ENCODE results near the gene GALNT1.
"Not testable (repeated sequence)": the region's sequence is repeated elsewhere in the genome, so short reads cannot be mapped to it uniquely, and the experiment has no call there.

Gene GALNT1

DNA sequence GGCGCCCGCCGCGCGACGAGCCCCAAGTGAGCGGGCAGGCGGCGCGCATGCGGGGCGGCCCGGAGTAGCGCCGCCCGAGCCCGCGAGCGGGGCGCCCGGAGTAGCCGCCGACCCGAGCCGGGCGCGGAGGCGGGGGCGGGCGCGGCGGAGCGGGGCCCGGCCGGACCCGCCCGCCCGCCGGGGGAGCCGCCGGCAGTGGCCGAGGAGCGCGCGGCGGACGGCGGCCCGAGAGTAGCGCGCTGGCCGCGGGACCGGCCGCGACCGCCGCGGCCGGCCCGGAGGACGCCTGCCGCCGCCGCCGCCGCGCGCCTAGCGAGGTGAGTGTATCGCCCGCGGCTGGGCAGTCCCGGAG lies at the start of gene GALNT1:
Gene GALNT1 (plus strand): TSS at position 195 of the 352 bp plus-strand sequence. CDS start 72,923 bp downstream, outside the sequence.
- TF ChIP-seq, protein P1, sequence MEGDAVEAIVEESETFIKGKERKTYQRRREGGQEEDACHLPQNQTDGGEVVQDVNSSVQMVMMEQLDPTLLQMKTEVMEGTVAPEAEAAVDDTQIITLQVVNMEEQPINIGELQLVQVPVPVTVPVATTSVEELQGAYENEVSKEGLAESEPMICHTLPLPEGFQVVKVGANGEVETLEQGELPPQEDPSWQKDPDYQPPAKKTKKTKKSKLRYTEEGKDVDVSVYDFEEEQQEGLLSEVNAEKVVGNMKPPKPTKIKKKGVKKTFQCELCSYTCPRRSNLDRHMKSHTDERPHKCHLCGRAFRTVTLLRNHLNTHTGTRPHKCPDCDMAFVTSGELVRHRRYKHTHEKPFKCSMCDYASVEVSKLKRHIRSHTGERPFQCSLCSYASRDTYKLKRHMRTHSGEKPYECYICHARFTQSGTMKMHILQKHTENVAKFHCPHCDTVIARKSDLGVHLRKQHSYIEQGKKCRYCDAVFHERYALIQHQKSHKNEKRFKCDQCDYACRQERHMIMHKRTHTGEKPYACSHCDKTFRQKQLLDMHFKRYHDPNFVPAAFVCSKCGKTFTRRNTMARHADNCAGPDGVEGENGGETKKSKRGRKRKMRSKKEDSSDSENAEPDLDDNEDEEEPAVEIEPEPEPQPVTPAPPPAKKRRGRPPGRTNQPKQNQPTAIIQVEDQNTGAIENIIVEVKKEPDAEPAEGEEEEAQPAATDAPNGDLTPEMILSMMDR (IDR thresholded peaks at IDR 0.05; ENCODE audit: low read depth, low read length, missing control alignments): no peak
- no peak for DNase-seq (ENCODE audit: low read depth)

GRCh38 chr18:35533916-35534405 lies 47.6 kb upstream of the GALNT1 start:
- H3K4me3 ChIP-seq (ENCODE audit: low read depth, low read length): no peak overlapping the region
- TF ChIP-seq, protein P1 (IDR thresholded peaks at IDR 0.05; ENCODE audit: low read depth, low read length, missing control alignments): no peak
- DNase-seq (ENCODE audit: low read depth): no peak

More for the DNA sequence above, at the start of gene GALNT1:
- H3K4me3 ChIP-seq (ENCODE audit: low read depth, low read length): peak within 1 kb of the TSS; percentile 81

DNA sequence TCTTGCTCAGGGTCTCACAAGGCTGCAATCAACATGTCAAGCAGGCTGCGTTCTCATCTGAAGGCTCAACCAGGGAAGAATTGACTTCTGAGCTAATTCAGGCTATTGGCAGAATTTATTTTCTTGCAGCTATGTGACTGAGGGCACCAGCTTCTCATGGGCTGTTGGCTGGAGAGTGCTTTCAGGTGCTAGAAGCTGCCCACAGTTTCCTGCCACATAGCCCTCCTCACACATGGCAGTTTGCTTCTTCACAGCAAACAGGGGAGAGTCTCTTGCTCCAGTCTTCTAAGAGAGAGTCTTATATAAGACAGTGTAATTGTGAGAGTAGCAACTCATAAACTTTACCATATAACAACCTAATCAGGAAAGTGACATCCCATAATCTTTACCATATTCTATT lies 46.2 kb upstream of the GALNT1 start:
- TF ChIP-seq, protein P1 (IDR thresholded peaks at IDR 0.05; ENCODE audit: low read depth, low read length, missing control alignments): no peak
- no peak overlapping the region for H3K4me3 ChIP-seq (ENCODE audit: low read depth, low read length)
- DNase-seq (ENCODE audit: low read depth): no peak

GRCh38 chr18:35542356-35542755 lies 39.2 kb upstream of the GALNT1 start:
- H3K4me3 ChIP-seq (ENCODE audit: low read depth, low read length): no peak overlapping the region
- TF ChIP-seq, protein P1 (IDR thresholded peaks at IDR 0.05; ENCODE audit: low read depth, low read length, missing control alignments): no peak
- no peak for DNase-seq (ENCODE audit: low read depth)

DNA sequence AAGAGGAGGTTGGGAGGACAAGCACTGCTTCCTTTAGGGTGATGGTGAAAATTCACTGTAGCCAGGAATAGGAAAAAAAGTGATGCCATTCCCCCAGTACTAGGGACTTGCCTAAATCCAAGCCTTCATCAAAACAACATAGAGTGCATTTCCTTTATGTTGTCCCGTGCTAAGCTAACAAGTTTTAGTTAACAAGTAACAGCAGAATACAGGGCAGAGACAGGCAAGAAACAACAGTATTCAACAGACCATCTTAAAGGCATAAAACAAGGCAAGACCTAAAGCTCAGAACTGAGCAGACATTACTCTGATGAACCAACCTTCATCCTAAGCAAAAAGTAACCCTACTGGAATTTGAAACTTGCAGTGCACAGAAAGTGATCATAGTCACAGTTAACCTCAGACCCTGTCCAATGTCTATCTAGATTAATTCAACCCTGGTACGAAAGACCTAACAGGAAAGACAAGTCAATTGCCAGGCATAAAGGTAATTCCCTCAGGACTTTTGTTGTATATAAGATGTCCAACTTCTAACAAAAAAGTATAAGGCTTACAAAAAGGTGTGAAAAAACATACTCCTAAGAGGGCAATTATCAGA lies 34.4 kb upstream of the GALNT1 start:
- H3K4me3 ChIP-seq (ENCODE audit: low read depth, low read length): no peak overlapping the region
- DNase-seq (ENCODE audit: low read depth): no peak
- TF ChIP-seq, protein P1 (IDR thresholded peaks at IDR 0.05; ENCODE audit: low read depth, low read length, missing control alignments): no peak

GRCh38 chr18:35549564-35549963 lies 32.0 kb upstream of the GALNT1 start:
- H3K4me3 ChIP-seq (ENCODE audit: low read depth, low read length): no peak overlapping the region
- TF ChIP-seq, protein P1 (IDR thresholded peaks at IDR 0.05; ENCODE audit: low read depth, low read length, missing control alignments): no peak
- no peak for DNase-seq (ENCODE audit: low read depth)

- H3K4me3 ChIP-seq (ENCODE audit: low read depth, low read length): no peak overlapping the region
- DNase-seq (ENCODE audit: low read depth): no peak
- TF ChIP-seq, protein P1 (IDR thresholded peaks at IDR 0.05; ENCODE audit: low read depth, low read length, missing control alignments): no peak
These were observed 28.2 kb upstream of the GALNT1 start for GRCh38 chr18:35553300-35553699.

- DNase-seq (ENCODE audit: low read depth); H3K4me3 ChIP-seq (ENCODE audit: low read depth, low read length): not testable (repeated sequence)
These were observed 26.0 kb upstream of the GALNT1 start for GRCh38 chr18:35555538-35555937.

Data from GM12864 (cell line).